GM19043 (cell line): ENCODE measurements around the gene TVP23C.
"Not testable (repeated sequence)": the region's sequence is repeated elsewhere in the genome, so short reads cannot be mapped to it uniquely, and the experiment has no call there.

ENCODE experiments used
- ATAC-seq: cut with Tn5 transposase; IDR thresholded peaks from one replicate; pipeline ENCODE4 v1.9.1; 2021; ENCODE audit warnings: low read depth; ENCODE audit not compliant: unreplicated experiment

The TVP23C gene

DNA sequence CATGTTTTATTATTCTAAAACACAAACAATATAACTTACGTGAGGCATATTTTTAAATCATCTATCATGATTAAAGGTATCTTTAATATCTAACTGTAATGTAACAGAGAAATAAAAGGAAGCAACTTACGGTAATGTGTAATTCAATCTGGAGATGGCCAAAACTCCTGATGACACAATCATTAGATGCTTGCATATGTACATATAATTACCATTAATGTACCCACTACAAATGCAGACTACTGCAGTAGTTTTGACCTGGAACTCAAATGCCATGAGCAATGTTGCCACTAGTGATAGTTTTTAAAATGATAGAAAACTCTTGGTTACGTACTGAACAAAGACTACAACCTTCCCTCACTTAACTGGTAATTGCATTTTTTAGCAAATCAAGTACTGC, 30.2 kb downstream of the TVP23C start:
- not testable (repeated sequence) for ATAC-seq

DNA sequence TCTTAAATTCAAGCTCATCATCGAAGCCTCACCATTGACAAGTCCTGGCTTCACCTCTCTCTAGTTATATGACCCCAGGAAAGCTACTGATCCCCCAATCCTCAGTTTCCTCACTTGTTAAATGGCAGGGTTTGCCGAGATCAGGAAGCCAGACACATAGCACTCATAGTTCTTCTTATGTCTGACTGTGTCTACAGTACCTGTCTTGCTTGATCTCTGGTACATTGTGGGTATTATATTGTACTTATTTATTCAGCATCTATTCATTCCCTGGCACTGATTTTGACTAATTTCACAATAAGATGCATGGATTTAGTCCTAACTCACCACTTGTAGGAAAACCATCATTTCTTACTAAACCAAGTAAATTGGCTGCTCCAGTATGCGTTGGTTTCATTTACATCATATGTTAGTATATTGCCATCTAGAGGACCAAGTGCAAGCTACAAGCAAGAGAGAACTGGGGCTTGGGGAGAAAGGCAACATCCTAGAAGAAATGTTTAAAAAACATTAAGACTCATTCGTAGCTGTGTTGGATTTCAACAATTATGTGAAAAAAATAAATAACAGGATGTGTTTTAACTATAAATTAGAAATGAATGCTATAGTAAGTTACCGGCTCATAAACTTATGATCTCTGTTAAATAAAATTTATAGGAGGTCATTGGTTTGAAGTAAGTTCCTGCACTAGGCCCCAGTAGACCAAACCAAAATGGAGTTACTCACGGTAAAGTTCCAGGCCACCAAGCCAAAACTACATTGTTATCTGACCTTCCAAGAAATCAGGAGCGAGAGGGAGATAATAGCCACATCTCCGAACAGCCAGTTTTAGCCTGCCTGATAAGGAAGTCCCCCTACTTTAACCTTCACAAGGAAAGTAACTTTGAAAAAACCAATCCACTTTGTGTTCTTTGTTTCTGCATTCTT, 36.7 kb downstream of the TVP23C start:
- ATAC-seq: not testable (repeated sequence)

DNA sequence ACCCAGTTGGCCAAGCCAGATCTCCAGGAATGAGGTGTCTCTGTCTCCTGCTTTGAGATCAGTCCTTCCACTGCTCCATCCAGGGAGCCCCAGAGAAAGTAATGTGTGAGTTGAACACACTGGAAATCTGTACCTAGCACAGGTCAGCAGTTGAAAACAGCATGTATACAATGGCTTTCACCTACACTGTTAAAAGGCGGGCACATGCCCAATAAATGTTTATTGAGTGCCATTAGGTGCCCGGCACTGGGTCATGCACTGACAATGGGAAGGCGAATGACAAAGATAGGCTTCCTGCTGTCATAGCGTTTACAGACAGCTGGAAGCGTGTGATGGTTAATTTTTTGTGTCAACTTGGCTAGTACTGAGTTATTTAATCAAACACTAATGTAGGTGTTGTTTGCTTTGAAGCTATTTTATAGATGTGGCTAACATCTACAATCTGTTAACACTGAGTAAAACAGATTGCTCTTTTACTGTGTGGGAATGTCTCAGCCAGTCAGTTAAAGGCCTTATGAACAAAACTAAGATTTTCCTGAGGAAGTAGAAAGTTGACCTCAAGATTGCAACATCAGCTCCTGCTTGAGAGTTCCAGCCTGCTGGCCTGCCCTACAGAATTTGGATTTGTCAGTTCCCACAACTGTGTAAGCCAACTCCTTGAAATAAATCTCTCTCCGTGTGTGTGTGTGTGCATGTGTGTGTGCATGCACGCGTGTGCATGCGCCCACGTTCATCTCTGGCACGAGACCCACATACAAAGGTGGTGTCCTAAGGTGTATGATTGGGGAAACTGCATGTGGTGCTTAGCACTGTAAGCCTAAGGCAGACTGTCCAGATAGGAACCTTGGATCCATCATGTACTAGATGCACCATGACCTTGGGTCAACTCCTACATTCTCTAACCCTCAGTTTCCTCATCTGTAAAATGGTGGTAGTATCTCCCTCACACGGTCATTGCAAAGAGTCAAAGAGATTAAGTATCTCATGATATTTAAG, 38.0 kb downstream of the TVP23C start:
- not testable (repeated sequence) for ATAC-seq

DNA sequence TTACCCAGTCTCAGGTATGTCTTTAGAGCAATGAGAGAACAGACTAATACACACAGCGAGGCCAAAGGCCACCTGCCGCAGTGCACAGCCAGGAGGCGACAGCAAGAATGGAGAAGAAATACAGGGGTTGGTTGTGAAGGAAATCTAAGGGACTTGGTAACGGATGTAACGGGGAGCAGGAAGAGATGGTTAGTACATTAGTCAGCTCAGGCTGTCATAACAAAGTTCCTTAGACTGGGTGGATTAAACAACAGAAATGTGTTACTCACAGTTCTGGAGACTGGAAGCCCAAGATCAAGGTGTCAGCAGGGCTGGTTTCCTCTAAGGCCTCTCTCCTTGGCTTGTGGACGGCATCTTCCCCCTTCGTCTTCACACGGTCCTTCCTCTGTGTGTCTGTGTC, 47.1 kb downstream of the TVP23C start:
- no peak for ATAC-seq

DNA sequence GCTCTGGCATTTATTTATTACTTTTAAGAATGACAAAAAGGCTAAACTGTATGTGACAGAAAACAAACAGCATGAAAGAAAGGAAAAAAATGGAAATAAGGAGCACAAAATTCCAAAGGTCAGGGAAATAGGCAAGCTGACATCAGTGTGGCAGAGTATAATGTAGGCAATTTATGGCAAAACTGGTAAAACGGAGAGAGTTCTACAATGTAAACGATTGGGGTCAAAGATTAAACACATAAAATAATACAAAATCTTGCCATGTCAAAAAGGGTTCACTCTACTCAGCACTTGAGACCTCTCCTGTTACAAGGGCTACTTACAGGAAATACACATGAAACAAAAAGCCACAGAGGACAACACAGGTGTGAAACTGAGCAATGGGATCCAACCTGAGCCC, 48.8 kb downstream of the TVP23C start:
- ATAC-seq: no peak

GRCh38 chr17:15513856-15514459, 49.3 kb downstream of the TVP23C start:
- ATAC-seq: no peak

- ATAC-seq: no peak
Observed at GRCh38 chr17:15513058-15513791, 50.1 kb downstream of the TVP23C start.

DNA sequence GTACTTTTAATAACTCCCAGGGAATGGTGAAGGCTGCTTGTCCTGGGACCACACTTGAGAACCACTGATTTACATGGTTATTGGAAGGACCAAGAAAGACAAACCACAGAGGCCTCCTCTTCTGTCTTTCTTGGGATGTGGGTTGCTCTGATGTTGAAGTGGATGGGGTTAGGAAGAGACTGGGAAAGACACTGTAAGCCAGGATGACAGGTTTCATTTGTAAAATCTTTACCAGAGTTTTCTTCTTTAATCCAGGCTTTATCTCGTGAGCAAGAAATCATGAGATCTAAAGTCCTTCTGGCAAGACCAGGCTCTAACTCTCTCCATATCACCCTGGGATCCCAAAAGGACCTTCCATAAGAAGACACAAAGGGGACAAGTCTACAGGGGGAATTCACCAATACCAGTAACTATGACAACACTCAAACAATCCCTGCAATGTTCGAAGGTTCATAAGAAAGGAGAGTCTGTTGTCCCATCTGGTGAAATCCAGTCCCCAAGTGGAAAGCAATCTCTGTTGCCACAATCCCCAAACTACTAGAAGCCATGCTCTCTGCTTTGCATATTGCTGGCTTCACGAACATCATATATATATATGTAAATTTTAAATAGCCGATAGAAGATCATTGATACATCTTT, 51.1 kb downstream of the TVP23C start:
- ATAC-seq: no peak

DNA sequence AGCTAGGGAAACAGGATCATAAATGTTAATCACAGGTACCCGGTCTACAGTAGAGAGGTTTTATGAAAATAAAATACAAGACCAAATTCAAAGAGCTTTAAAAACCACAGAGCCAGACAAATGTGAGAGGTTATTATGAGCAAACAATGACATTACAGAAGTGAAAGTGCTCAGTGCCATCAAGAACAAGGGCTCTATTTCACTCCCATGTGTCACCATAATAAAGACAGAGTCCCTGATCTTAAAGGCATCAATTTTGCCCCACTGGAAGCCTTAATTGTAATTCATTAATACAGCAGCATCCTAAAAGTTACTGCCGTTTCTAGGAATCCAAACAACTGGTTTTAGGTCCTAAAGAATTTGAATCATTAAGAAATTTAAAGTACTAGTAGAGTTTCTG, 52.1 kb downstream of the TVP23C start:
- no peak for ATAC-seq

- no peak for ATAC-seq
Observed at GRCh38 chr17:15510361-15510760, 52.9 kb downstream of the TVP23C start.

GRCh38 chr17:15509095-15509494, 54.2 kb downstream of the TVP23C start:
- ATAC-seq: no peak

DNA sequence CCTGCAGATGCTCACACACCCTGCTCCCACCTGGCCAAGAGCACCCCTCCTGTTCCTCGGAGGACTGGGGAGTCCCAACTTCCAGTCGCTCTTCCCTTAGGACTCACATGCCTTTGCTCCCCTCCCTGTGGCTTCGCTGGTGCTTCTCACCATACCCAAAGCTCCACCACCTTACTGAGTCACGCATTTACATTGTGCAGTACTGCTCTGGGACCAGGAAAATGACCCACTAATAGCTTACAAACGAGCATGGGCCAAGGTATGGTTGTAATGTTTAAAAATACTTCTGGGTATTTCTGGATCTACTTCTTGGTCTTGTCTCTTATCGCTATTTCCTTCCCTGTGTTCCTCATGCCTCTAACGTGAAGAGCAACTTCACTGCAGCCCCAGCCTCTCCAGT, 54.8 kb downstream of the TVP23C start:
- ATAC-seq: no peak

GRCh38 chr17:15507896-15508295, 55.4 kb downstream of the TVP23C start:
- no peak for ATAC-seq

DNA sequence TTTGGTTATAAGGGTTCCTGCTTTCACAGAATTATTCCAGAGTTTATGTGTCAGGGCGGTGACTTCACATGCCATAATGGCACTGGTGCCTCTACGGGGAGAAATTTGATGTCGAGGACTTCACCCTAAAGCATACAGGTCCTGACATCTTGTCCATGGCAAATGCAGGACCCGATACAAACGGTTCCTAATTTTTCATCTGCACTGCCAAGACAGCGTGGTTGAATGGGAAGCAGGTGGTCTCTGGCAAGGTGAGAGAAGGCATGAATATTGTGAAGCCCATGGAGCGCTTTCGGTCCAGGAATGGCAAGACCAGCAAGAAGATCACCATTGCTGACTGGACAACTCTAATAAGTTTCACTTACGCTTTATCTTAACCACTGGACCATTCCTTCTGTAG, 56.3 kb downstream of the TVP23C start:
- no peak for ATAC-seq

DNA sequence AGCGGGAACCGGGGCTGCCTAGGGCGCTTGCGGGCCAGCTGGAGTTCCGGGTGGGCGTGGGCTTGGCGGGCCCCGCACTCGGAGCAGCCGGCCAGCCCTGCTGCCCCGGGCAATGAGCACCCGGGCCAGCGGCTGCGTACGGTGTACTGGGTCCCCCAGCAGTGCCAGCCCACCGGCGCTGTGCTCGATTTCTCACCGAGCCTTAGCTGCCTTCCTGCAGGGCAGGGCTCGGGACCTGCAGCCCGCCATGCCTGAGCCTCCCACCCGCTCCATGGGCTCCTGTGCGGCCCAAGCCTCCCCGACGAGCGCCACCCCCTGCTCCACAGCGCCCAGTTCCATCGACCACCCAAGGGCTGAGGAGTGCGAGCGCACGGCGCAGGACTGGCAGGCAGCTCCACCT, 57.6 kb downstream of the TVP23C start:
- not testable (repeated sequence) for ATAC-seq

- ATAC-seq: no peak
Observed at GRCh38 chr17:15503731-15504130, 59.6 kb downstream of the TVP23C start.

GRCh38 chr17:15502369-15503112, 60.7 kb downstream of the TVP23C start:
- peak; percentile 73 for ATAC-seq

DNA sequence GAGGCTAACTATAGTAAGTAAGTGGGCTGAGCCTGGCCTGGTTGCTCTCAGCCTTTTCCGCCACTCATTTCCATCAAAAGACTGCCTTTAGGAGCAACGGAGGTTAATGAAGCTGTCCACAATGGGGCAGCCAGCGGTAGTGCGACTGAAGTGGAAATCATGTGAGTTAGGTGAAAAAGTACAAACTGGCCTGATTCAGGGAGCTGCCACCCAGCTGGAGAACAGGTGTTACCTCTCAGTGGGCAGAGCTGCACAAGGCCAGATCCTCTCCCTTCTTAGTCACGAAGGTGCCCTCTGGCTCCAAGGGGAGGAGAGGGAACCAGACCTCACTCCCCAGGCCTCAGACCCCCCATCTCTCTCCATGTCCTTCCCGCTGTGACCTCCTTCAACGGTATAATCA, 61.5 kb downstream of the TVP23C start:
- no peak for ATAC-seq

- no peak for ATAC-seq
Observed at GRCh38 chr17:15501282-15501681, 62.0 kb downstream of the TVP23C start.
